HG03175 (cell line): ENCODE data around the gene ZNF273.
"Not testable (repeated sequence)": the region's sequence is repeated elsewhere in the genome, so short reads cannot be mapped to it uniquely, and the experiment has no call there.

Experiments
- ATAC-seq: cut with Tn5 transposase; IDR thresholded peaks from one replicate; pipeline ENCODE4 v1.9.1; 2021; ENCODE audit warnings: mild to moderate bottlenecking, moderate library complexity; ENCODE audit not compliant: unreplicated experiment

The ZNF273 gene

GRCh38 chr7:64944667-64945502 is 41.8 kb downstream of the ZNF273 start:
- not testable (repeated sequence) for ATAC-seq

GRCh38 chr7:64945503-64946175 is 42.6 kb downstream of the ZNF273 start:
- no peak for ATAC-seq

GRCh38 chr7:64946772-64947171 is 43.7 kb downstream of the ZNF273 start:
- ATAC-seq: no peak

GRCh38 chr7:64947252-64948000 is 44.4 kb downstream of the ZNF273 start:
- no peak for ATAC-seq

GRCh38 chr7:64948774-64949173 is 45.7 kb downstream of the ZNF273 start:
- not testable (repeated sequence) for ATAC-seq

GRCh38 chr7:64950673-64951072 is 47.6 kb downstream of the ZNF273 start:
- not testable (repeated sequence) for ATAC-seq

- ATAC-seq: no peak
These were observed 48.3 kb downstream of the ZNF273 start for GRCh38 chr7:64951250-64951848.

- no peak for ATAC-seq
These were observed 56.1 kb downstream of the ZNF273 start for GRCh38 chr7:64959072-64959747.

GRCh38 chr7:64965594-64965993 is 62.5 kb downstream of the ZNF273 start:
- ATAC-seq: no peak

GRCh38 chr7:64978497-64979203 is 75.6 kb downstream of the ZNF273 start:
- ATAC-seq: no peak
